ENCODE measurements around the gene TBX10.
"Not testable (repeated sequence)": the region's sequence is repeated elsewhere in the genome, so short reads cannot be mapped to it uniquely, and the experiment has no call there.

Gene TBX10

DNA sequence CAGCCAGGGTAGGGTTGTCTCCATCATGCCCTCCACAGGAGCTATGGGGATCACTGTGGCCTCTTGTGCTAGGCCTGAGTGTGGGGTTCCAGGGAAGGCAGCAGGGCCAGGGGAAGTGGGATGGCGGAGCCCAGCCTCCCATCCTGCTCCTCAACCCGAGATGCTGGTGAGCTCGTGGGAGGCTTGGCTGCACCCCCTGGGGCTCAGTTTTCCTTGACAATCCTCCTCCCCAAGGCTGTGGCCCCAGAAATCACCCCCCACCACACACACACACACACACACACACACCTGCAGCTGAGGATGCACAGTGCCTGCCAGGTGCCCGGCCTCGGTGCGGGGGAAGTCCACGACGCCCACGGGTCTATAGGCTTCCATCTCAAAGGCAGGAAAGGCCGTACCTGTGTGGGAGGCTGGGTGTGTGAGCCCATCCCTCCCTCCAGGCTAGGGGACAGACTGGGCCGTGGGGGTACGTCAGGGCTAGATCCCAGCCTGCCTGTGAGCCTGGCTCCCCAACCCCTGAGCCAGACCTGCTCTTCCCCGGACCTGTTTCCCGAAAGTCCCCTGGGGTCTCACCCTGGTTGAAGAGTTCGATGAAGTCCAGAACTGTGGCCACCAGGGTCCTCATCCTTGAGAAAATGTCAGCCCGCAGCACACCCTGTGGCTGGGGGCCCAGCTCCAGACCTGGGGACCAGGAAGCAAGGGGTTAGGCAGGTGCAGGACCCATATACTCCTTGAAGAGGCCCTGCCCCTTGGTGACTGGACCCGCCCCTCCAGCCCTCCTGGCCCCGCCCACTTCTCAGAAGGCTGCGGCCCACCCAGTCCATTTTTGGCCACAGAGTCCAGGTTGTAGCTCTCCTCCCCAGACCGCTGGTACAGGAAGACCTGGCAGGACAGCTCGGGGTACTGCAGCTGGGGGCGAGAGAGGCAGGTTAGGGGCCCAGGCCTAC is 5.2 kb upstream of the TBX10 start:
- DNase-seq: no peak

- peak; percentile 22 for DNase-seq
These were observed 4.5 kb upstream of the TBX10 start for GRCh38 chr11:67644042-67644441.

DNA sequence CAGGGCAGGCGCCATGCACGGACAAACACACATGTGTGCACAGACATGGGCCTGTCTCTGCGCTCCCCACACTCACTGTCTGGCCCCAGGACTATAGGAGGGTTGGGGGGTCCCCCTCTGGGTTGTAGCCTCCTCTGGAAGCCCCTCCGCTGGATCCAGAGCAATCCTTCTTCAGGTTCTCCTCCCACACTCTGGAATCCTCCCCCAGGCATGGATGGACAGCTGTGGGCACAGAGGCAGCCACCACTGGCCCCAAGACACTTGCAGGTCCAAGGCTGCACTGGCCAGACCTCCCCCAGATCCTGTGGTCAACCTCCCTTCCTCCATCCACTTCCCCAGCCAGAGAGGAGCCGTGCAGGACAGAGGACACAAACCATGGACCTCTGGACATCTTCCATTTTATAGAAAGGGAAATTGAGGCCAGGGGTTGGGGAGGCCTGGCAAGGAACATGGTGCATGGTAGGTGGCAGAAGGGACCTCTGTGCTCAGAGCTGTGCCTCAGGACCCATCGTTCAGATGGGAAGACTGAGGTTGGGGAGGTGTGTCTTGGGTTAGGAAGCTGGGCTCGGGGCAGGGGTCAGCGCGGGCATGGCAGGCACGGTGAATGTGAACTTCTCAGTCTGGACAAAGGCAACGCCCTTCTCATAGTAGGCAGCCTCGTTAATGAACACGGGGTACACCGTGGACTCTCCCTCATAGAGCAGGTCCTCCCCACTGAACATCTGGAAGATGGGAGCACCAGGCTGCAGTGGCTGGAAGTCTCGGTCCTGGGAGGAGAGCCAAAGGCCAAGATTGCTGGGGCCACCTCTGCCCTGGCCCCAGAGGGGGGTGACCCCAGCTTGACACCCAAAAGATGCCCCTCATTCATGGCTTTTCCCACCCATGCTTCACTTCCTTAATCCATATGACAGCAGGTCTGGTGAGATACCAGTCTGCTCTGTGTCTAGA is 2.9 kb upstream of the TBX10 start:
- no peak for DNase-seq

DNA sequence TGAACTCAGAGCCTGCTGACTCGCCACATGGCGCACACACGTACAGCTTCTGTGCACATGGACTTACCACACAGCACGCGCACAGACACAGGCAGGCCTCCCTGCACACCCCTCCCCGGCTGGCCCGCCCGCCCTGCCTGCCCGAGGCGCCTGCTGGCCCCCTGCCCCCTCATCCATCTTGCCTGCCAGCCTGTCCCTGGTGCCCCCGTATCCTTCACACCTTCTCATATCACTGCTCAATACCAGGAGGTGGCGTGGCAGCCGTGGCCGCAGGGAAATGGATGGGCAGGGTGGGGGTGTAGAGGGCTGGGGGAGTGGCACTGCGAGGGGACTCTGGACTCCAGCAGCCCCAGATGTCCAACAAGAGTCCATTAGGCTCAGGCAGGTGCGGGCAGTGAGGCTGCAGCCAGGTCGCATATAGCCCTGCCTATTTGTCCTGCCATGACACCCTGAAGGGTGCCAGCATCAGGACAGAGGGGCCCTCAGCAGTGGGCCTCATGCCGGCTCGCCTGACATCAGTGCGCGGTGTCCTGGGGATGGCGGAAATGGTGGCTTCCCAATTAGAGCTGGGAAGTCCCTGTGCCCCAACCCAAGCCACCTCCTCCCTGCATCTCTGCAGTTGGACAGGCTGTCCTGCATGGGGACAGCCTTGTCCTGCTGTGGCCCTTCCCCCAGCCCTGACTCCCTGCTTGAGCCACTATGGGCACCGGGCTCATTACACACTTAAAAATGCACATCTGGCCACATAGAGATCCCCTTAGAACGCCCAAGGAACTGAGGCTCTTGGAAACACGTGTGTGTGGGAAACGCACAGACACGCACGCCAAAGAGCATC is 2.0 kb upstream of the TBX10 start:
- no peak for DNase-seq

DNA sequence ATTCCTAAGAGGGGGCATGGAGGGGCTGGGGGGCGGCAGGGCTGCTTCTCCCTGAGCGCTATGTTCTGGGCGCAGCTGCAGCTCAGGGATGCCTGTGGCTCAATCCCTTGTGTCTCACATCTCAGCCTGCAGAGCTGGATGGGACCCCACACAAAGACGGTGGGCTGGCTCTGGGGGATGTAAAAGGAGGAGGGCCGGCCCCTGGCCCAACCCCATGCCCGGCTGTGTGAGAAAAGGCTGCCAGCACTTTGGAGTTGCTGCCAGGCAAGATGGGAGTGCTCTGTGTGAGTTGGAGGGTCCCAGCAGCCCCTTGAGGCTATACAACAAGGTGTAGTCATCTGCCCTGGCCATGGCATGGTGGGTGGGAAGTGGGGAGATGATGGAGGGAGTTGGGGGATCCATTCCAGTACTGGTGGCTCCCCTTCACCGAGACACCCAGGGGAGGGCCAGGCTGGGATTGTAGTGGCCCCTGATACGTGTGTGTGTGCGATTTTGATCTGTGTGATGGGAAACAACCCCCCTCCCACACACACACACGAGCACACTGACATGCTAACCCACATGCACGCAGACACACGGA is 1.3 kb upstream of the TBX10 start:
- DNase-seq: no peak

GRCh38 chr11:67640021-67640757 is 626 bp upstream of the TBX10 start:
- DNase-seq: peak; percentile 32

GRCh38 chr11:67638535-67639437 is 777 bp downstream of the TBX10 start:
- no peak for DNase-seq

- DNase-seq: not testable (repeated sequence)
These were observed 2.1 kb downstream of the TBX10 start for GRCh38 chr11:67637441-67637840.

- DNase-seq: no peak
These were observed 2.6 kb downstream of the TBX10 start for GRCh38 chr11:67636962-67637361.

- no peak for DNase-seq
These were observed 4.4 kb downstream of the TBX10 start for GRCh38 chr11:67635231-67635521.

DNA sequence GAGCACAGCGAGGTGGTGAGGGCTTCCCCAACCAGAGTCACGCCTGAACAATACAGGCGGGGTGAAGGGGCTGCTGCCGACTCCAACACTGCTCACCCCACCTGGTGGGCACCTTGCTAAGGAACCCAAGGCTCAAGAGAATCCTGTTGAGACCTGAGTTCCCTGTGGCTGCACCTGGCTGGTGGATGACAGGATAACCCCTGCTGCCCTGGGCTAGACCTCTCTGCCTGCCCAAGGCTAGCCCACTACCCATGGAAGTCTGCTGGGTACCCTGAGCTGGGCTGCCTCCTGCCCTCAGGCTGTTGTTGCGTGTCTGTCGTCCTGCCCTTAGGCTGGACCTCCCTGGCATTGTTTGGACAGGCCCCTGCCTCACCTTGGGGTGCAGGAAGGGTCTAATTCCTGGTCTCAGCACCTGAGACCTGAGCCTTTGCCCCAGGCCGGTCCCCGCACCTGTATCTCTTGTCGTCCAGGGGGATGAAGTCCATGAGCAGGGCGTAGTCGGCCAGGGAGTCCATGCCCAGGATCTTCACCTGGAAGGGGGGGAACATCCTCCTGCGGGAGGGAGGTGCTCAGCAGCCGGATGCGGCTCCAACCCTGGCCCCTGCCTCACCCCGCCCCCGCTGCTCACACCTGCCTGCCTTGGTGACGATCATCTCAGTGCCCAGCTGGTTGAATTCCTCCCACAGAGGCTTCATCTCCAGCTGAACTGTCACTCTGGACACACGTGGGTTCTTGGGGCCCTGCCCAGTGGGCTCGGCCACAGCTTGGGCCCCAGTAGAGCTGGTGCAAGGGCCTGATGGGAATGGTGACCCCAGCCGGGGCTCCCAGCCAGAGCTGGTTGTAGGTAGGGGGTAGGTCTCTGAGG is 5.0 kb downstream of the TBX10 start:
- no peak for DNase-seq

GRCh38 chr11:67633758-67634365 is 5.7 kb downstream of the TBX10 start:
- DNase-seq: no peak

- no peak for DNase-seq
These were observed 6.4 kb downstream of the TBX10 start for GRCh38 chr11:67632982-67633755.

GRCh38 chr11:67632175-67632981 is 7.2 kb downstream of the TBX10 start:
- no peak for DNase-seq

DNA sequence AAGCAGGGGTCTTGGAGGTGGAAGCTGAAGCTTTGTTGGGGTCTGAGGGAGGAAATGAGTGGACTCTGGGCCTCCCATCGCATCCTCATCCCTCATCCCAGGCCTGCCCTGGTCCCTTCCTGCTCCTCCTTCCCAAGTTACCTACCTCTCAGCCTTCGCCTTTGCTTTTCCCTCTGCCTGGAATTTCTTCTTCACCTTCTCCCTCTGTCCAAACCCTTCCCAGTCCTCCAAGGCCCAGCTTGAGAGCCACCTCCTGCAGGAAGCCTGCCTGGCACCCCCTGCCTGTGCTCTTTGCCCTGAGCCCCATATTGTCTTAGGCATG is 7.7 kb downstream of the TBX10 start:
- no peak for DNase-seq

DNA sequence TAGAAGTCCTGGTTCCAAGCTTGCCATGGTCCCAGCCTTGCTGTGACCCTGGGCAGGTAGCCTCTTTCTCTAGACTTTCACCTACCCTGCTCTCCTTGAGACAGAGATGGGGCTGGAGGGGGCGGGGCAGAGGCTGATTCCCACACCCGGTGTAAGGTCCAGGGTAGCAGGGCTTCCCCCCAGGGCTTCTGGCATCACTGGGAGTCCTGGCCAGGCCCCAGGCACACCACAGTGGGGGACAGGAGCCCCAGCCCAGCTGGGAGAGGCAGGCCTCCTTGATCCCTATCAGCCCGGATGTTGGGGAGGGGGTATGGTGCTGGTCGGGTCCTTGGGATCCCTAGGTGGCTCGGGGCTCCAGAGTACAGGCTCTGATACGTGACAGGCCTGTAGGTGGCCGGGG is 8.2 kb downstream of the TBX10 start:
- DNase-seq: no peak

DNA sequence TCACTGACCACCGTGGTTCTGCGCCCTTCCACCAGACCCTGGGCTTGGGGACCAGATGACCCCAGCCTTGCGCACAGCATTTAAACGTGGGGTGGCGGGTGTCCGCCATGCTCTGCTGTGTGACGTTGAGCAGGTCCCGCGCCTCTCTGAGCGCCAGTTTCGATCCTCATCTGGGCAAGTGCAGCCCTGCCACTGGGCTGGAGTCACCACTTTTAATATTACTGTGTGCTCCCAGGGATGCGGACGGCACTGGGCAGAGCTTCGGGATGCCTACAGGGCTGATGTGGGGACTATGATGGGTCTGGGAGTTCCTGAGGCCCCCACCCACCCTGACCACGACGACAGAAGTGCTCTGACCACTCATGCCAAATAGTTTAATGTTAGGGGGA is 8.6 kb downstream of the TBX10 start:
- DNase-seq: no peak
